HL-60 (cell line): ENCODE results near the gene PRSS53.

ENCODE experiments used
- CTCF ChIP-seq: IDR thresholded peaks from one replicate; pipeline ENCODE4 v1.5.1; 2011; ENCODE audit warnings: low read length, control low read depth, inconsistent platforms; ENCODE audit not compliant: insufficient read depth
- POLR2AphosphoS5 ChIP-seq: IDR thresholded peaks from 2 replicates; pipeline ENCODE4 v1.6.1; 2012; ENCODE audit warnings: low read depth
- REST ChIP-seq: IDR thresholded peaks from 2 replicates; pipeline ENCODE4 v1.6.1; 2012; ENCODE audit warnings: low read depth; ENCODE audit not compliant: insufficient replicate concordance
- SPI1 ChIP-seq: IDR thresholded peaks from 2 replicates; pipeline ENCODE4 v1.6.1; 2012; ENCODE audit warnings: low read depth, mild to moderate bottlenecking, borderline replicate concordance

GRCh38 chr16:31111881-31112466 is 23.2 kb upstream of the PRSS53 start:
- TF ChIP-seq CTCF (no peak), POLR2AphosphoS5 (no peak), REST (no peak), SPI1 (no peak)
